CD4-positive, alpha-beta T cell treated with Interleukin-12 subunit alpha and Interleukin-12 subunit beta, for 1 hour (primary cell): ENCODE measurements around the gene CCNF.

ENCODE experiments used
- DNase-seq: peaks from one replicate; pipeline ENCODE4 v3.0.0-alpha.2; 2020

Gene CCNF

GRCh38 chr16:2487903-2488531 is 58.8 kb downstream of the CCNF start:
- DNase-seq = no peak

GRCh38 chr16:2489581-2489980 is 60.3 kb downstream of the CCNF start:
- DNase-seq = no peak

- no peak for DNase-seq
These were observed 61.2 kb downstream of the CCNF start for GRCh38 chr16:2490190-2491105.

- DNase-seq = no peak
These were observed 63.0 kb downstream of the CCNF start for GRCh38 chr16:2492292-2492691.

- DNase-seq = no peak
These were observed 64.4 kb downstream of the CCNF start for GRCh38 chr16:2493605-2494004.

GRCh38 chr16:2494616-2495015 is 65.4 kb downstream of the CCNF start:
- DNase-seq = no peak

- DNase-seq = no peak
These were observed 65.8 kb downstream of the CCNF start for GRCh38 chr16:2495041-2495440.

GRCh38 chr16:2496223-2497115 is 67.2 kb downstream of the CCNF start:
- DNase-seq = no peak

- DNase-seq = no peak
These were observed 67.9 kb downstream of the CCNF start for GRCh38 chr16:2497116-2497630.

GRCh38 chr16:2497695-2498484 is 68.6 kb downstream of the CCNF start:
- no peak for DNase-seq

- DNase-seq = no peak
These were observed 69.4 kb downstream of the CCNF start for GRCh38 chr16:2498531-2499253.

- no peak for DNase-seq
These were observed 70.2 kb downstream of the CCNF start for GRCh38 chr16:2499454-2499853.

- no peak for DNase-seq
These were observed 70.7 kb downstream of the CCNF start for GRCh38 chr16:2499890-2500429.

GRCh38 chr16:2500430-2500917 is 71.2 kb downstream of the CCNF start:
- no peak for DNase-seq

GRCh38 chr16:2500918-2501750 is 71.9 kb downstream of the CCNF start:
- DNase-seq = peak; percentile 82

GRCh38 chr16:2501946-2502895 is 73.0 kb downstream of the CCNF start:
- no peak for DNase-seq

GRCh38 chr16:2505695-2506094 is 76.4 kb downstream of the CCNF start:
- DNase-seq = no peak

GRCh38 chr16:2507052-2507659 is 77.9 kb downstream of the CCNF start:
- no peak for DNase-seq
